ENCODE results near the gene RNF39. TPM values are rescaled to one million over a fixed set of nuclear protein-coding genes. Genes with fewer than 3 reads are reported as not detected.

RNF39 gene
- total RNA-seq, 4 donors from 2014 or later: 0.42 TPM; not detected in 3

GRCh38 chr6:30104661-30105060 is 29.1 kb upstream of the RNF39 start:
- peaks cover 0 to 59% of the 10 kb centered on the region in 2 donors for H3K27me3 ChIP-seq

GRCh38 chr6:30103872-30104179 is 28.3 kb upstream of the RNF39 start:
- no peak for DNase-seq (ENCODE audit: low spot score in 2 of 2)
- H3K27ac ChIP-seq: no peak overlapping the region
- WGBS, 2 donors: 37 to 48% methylated on average over 3 of the region's 3 CpGs
- H3K9me3 ChIP-seq: no peaks in the 10 kb centered on the region
- H3K36me3 ChIP-seq: no peaks in the 10 kb centered on the region
- H3K4me1 ChIP-seq: peaks cover 0 to 37% (median 22%) of the 10 kb centered on the region in 4 donors
- H3K27me3 ChIP-seq: peaks cover 0 to 59% of the 10 kb centered on the region in 2 donors
- H3K4me3 ChIP-seq: peak overlapping the region in 2 of 4 donors; percentile 27 to 44
- TF ChIP-seq POLR2A (IDR thresholded peaks at IDR 0.05) (no peak), CTCF (IDR thresholded peaks at IDR 0.05) (no peak)

More at GRCh38 chr6:30104661-30105060, 29.1 kb upstream of the RNF39 start:
- no peaks in the 10 kb centered on the region for H3K9me3 ChIP-seq
- H3K4me3 ChIP-seq: no peak overlapping the region
- no peak for TF ChIP-seq POLR2A (IDR thresholded peaks at IDR 0.05)
- TF ChIP-seq CTCF (IDR thresholded peaks at IDR 0.05): no peak
- TF ChIP-seq EP300 (IDR thresholded peaks at IDR 0.05): no peak
- DNase-seq (ENCODE audit: low spot score in 2 of 2): no peak
- H3K36me3 ChIP-seq: no peaks in the 10 kb centered on the region
- 70 to 73% methylated on average over 2 of the region's 2 CpGs for WGBS, 2 donors
- peaks cover 0 to 37% (median 22%) of the 10 kb centered on the region in 4 donors for H3K4me1 ChIP-seq
- H3K27ac ChIP-seq: no peak overlapping the region

- Histone ChIP-seq H3K4me1 (peaks cover 0 to 37% (median 22%) of the 10 kb centered on the region in 4 donors), H3K27me3 (peaks cover 0 to 60% of the 10 kb centered on the region in 2 donors), H3K36me3 (no peaks in the 10 kb centered on the region), H3K4me3 (peak overlapping the region; percentile 27 to 44 (median 38)), H3K9me3 (no peaks in the 10 kb centered on the region), H3K27ac (peak overlapping the region; percentile 39 to 84 (median 68))
- DNase-seq (ENCODE audit: low spot score in 2 of 2): peak; percentile 87 to 96
- TF ChIP-seq CTCF (IDR thresholded peaks at IDR 0.05): peak; percentile 89 to 95 (median 92)
- TF ChIP-seq EP300 (IDR thresholded peaks at IDR 0.05): peak in 1 of 2 donors; percentile 33
- no peak for TF ChIP-seq POLR2A (IDR thresholded peaks at IDR 0.05)
- 5% methylated on average over 36 of the region's 36 CpGs for WGBS, 2 donors
These were observed 27.7 kb upstream of the RNF39 start for GRCh38 chr6:30102970-30103871.

GRCh38 chr6:30102414-30102969 is 26.9 kb upstream of the RNF39 start:
- Histone ChIP-seq H3K4me3 (peak overlapping the region; percentile 22 to 49 (median 38)), H3K36me3 (no peaks in the 10 kb centered on the region), H3K27me3 (peaks cover 0 to 60% of the 10 kb centered on the region in 2 donors), H3K4me1 (peaks cover 0 to 37% (median 22%) of the 10 kb centered on the region in 4 donors), H3K9me3 (no peaks in the 10 kb centered on the region), H3K27ac (peak overlapping the region; percentile 39 to 84 (median 68))
- WGBS, 2 donors: 38 to 41% methylated on average over 15 of the region's 15 CpGs
- peak; percentile 30 to 43 for DNase-seq (ENCODE audit: low spot score in 2 of 2)
- no peak for TF ChIP-seq CTCF (IDR thresholded peaks at IDR 0.05)
- no peak for TF ChIP-seq EP300 (IDR thresholded peaks at IDR 0.05)
- no peak for TF ChIP-seq POLR2A (IDR thresholded peaks at IDR 0.05)
